GM12875 (cell line): ENCODE measurements around the gene CREB3L2.

ENCODE experiments used
- H3K4me3 ChIP-seq: one replicate; pipeline ENCODE4 v1.5.1; 2011; ENCODE audit warnings: low read depth, low read length, control low read depth
- TF ChIP-seq, protein P1 (sequence below): IDR thresholded peaks from 2 replicates; pipeline ENCODE4 v1.5.1; 2011; ENCODE audit warnings: low read depth, mild to moderate bottlenecking, control low read depth, inconsistent platforms, low read length, moderate library complexity, borderline replicate concordance; ENCODE audit not compliant: insufficient read depth

CREB3L2 gene

DNA sequence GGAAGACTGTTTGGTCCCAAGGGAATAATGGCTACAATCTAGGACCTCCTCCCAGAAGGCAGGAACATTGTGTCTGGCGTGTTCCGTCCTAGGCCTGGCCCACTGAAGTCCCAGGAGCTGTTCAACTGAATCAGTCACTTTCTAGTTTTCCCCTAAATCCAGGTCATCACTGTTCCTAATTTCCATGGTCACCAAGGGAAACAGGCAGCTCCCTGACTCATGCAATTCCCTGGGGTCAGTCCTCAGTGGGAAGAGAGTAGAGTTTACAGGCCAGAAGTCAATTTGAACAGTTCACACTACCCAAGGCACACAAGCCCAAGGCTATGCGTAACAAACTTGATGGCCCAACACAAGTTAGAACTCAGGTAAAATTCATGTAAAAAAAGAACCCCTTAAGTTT, 44.0 kb downstream of the CREB3L2 start:
- TF ChIP-seq, protein P1, sequence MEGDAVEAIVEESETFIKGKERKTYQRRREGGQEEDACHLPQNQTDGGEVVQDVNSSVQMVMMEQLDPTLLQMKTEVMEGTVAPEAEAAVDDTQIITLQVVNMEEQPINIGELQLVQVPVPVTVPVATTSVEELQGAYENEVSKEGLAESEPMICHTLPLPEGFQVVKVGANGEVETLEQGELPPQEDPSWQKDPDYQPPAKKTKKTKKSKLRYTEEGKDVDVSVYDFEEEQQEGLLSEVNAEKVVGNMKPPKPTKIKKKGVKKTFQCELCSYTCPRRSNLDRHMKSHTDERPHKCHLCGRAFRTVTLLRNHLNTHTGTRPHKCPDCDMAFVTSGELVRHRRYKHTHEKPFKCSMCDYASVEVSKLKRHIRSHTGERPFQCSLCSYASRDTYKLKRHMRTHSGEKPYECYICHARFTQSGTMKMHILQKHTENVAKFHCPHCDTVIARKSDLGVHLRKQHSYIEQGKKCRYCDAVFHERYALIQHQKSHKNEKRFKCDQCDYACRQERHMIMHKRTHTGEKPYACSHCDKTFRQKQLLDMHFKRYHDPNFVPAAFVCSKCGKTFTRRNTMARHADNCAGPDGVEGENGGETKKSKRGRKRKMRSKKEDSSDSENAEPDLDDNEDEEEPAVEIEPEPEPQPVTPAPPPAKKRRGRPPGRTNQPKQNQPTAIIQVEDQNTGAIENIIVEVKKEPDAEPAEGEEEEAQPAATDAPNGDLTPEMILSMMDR: no peak

DNA sequence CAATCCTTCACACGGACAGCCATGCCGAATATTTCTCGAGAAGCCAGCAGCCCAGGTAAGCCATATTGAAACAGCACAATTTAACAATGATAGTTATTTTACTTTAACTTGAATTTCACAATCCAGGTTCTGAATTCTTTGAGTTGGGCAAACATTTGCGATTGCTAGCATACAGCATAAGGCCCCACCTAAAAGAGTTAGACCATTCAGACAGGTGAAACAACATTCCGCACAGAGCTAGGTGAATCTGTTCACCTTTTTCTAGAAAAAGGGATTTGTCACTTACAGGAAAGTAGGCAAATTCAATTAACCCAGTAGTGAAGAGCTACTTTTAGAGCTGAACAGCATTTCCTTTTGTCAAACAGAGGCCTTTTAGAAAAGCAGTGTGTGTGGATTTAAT, 45.3 kb downstream of the CREB3L2 start:
- TF ChIP-seq, protein P1: no peak
- no peak overlapping the region for H3K4me3 ChIP-seq

More for the DNA sequence above, 44.0 kb downstream of the CREB3L2 start:
- no peak overlapping the region for H3K4me3 ChIP-seq

DNA sequence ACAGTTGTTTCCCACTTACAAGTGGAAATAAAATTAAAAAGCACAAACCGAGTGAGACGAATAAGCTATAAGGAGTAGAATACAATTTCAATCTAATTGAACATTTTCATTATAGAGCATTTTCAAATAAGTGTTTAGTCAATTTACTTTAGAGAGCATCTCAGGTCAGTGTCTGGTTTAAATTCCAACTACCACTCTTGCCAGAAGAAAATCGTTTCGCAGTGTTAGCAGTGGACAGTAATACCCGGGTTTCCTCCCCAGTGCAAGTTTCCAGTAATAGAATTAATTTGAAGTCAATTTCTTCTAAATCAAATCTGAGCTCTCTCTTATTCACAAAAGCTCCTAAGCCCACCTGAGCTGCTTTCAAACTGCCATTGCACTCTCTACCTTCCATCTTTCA, 45.7 kb downstream of the CREB3L2 start:
- TF ChIP-seq, protein P1: no peak
- no peak overlapping the region for H3K4me3 ChIP-seq

DNA sequence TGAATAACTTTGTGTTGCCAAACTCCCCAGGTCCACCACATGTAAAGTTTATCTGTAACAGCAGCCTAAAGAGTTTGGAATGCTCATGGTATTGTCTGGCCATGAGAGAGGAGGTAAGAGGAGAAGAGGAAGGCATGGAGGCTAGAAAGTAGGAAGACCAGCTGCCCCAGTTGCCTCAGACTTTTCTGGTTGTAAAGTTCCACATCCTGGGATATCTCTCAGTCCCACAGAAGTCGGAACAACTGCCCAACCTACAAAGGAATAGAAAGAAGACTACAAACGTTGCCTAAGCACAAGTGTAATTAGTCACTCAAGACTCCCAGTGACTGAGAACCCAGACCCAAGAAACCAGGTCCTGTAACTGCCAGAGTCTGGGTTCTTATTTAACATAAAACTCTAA, 47.3 kb downstream of the CREB3L2 start:
- no peak overlapping the region for H3K4me3 ChIP-seq
- TF ChIP-seq, protein P1: no peak

DNA sequence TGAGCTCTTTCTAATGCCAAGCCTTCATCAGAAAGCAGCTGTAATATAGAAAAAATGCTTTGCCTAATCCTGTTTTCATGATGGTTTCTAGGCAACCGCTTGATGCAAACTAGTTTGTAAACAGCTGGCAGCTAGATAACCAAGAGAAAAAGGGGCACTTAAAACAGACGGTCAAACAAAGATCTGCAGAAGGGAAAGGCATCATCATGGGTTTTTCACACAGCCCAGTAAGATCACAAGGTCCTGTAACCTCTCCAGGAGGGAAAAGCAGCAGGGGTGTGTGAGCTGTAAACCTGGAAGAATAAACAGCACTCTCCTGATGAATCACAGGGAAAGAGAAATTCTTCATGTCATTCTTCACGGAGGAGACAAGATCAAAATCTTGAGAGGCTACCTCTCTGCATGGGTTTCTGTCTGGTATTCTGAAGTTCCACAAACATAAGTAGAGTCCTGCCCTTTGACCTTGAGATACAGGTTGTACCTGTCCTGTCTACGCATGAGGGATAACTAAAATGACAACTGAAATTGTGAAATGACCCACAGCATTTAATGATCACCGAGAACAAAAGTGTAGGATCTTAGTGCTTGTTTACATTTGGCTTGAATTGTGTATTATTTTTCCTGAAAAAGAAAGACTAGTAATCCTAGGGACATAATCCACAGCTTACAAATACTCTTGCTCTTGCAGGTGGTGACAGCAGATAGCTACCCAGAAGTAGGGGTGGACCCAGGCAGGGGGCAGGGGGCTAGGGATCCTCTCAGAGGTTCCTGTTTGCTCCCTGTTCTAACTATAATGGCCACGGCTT, 48.0 kb downstream of the CREB3L2 start:
- H3K4me3 ChIP-seq: no peak overlapping the region
- TF ChIP-seq, protein P1: no peak

DNA sequence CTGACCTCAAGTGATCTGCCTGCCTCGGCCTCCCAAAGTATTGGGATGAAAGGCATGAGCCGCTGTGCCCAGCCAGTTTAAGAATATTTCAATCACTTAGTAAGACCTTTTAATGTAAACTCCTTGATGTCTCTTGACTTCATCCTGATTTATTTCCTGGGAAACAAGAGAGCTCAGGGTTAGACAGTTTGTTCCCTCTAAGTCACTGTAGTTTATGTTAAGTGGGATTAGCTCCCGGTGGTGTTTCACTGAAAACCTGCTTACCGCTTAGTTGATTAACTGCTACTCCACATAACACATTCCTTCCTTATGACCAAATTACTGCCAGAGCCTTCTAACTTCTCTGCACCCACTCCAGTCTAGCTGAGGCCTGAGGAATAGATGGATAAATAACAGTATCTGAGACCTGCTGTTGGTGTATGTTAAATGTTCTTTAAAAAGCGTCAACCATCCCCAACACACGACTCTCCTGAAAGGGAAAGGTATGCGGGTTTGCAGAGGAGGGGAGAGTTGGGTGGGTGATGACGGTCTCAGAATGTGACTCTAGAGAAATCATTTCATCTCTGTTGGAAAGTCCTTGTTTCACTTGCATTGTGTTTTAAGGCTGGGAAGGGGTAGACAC, 48.7 kb downstream of the CREB3L2 start:
- no peak overlapping the region for H3K4me3 ChIP-seq
- TF ChIP-seq, protein P1: no peak

DNA sequence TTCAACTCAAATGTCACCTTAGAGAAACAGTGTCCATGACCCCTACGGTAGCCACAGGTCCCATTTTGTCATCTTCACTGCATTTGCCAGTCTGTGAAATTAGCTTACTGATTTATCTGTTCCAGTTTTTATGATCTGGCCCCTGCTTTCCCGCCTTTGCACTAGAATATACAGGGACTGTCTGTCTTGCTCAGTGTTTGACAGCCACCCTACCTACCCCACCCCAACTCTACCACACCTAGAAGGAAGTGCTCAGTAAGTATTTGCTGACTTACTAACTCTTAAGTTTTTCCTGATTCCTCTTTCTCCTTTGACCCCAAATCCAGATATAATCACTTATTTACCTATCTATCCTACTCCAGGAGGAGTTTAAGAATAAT, 49.5 kb downstream of the CREB3L2 start:
- TF ChIP-seq, protein P1: no peak
- no peak overlapping the region for H3K4me3 ChIP-seq
